ENCODE results near the gene HRH3. TPM values are rescaled to one million over a fixed set of nuclear protein-coding genes. Genes with fewer than 3 reads are reported as not detected.

Gene HRH3
- total RNA-seq, 4 donors from 2014 or later, result not detected

DNA sequence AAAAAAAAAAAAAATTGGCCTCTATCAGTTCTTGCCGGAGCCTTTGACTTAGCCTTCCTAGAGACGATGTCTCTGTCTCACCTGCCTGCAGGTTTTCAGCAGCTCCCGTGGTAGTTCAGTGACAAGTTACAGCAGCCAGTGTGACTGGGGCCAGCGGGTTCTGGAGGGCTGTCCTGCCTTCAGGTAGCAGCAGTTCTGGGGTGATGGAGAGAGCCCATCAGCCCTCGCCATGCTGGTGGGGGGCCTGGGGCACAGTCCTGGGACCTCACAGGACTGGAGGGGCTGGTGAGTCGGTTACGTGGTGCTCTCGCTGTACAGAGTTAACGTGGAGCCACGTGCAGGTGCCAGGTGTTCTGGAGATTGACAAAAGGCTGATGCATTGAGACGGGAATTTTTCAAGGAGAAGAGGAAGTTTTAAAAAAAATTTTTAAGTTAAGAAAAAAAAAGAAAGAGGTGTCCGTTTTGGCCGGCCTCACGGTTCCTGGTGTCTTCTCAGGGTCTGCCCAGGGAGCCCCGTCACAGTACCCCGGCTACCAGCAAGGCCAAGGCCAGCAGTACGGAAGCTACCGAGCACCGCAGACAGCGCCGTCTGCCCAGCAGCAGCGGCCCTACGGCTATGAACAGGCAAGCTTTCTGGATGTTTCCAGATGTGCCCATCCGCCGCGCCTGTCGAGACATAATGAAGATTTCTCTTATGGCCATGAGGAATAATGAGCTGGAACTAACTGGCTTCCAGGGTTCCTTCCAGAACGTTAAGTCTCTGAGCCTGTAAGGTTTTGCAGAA is 45.9 kb downstream of the HRH3 start:
- DNase-seq, result no peak
- intact Hi-C loops (cut with DNase I), result no loop called here
- TF ChIP-seq POLR2A (IDR thresholded peaks at IDR 0.05), result no peak
- TF ChIP-seq, protein P1, sequence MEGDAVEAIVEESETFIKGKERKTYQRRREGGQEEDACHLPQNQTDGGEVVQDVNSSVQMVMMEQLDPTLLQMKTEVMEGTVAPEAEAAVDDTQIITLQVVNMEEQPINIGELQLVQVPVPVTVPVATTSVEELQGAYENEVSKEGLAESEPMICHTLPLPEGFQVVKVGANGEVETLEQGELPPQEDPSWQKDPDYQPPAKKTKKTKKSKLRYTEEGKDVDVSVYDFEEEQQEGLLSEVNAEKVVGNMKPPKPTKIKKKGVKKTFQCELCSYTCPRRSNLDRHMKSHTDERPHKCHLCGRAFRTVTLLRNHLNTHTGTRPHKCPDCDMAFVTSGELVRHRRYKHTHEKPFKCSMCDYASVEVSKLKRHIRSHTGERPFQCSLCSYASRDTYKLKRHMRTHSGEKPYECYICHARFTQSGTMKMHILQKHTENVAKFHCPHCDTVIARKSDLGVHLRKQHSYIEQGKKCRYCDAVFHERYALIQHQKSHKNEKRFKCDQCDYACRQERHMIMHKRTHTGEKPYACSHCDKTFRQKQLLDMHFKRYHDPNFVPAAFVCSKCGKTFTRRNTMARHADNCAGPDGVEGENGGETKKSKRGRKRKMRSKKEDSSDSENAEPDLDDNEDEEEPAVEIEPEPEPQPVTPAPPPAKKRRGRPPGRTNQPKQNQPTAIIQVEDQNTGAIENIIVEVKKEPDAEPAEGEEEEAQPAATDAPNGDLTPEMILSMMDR (IDR thresholded peaks at IDR 0.05), result no peak
- WGBS, 2 donors, result 86 to 91% methylated on average over 18 to 20 of the region's 28 CpGs
- H3K4me1 ChIP-seq, result no peaks in the 10 kb centered on the region
- H3K4me3 ChIP-seq, result no peak overlapping the region
- H3K36me3 ChIP-seq, result peaks cover 4 to 77% (median 11%) of the 10 kb centered on the region in 3 donors
- H3K27me3 ChIP-seq, result no peaks in the 10 kb centered on the region
- no peak overlapping the region for H3K27ac ChIP-seq
- no peaks in the 10 kb centered on the region for H3K9me3 ChIP-seq

DNA sequence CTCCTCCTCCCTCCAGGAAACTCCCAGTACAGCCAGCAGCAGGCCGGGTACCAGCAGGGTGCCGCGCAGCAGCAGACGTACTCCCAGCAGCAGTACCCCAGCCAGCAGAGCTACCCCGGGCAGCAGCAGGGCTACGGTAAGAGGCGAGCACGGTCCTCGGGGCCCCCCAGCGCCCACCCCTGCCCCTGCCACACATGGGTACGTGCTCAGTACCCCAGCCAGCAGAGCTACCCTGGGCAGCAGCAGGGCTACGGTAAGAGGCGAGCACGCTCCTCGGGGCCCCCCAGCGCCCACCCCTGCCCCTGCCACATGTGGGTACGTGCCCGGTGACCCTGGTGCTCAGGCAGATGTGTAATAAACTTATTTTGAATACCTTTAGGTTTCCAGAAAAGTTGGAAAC is 47.4 kb downstream of the HRH3 start:
- H3K27ac ChIP-seq, result no peak overlapping the region
- no peaks in the 10 kb centered on the region for H3K27me3 ChIP-seq
- 95 to 100% methylated on average over 4 to 11 of the region's 18 CpGs for WGBS, 2 donors
- peaks cover 11 to 82% (median 15%) of the 10 kb centered on the region in 3 donors for H3K36me3 ChIP-seq
- TF ChIP-seq, protein P1 (IDR thresholded peaks at IDR 0.05), result no peak
- TF ChIP-seq POLR2A (IDR thresholded peaks at IDR 0.05), result no peak
- intact Hi-C loops (cut with DNase I), result no loop called here
- no peak for DNase-seq
- H3K9me3 ChIP-seq, result no peaks in the 10 kb centered on the region
- no peaks in the 10 kb centered on the region for H3K4me1 ChIP-seq
- no peak overlapping the region for H3K4me3 ChIP-seq

DNA sequence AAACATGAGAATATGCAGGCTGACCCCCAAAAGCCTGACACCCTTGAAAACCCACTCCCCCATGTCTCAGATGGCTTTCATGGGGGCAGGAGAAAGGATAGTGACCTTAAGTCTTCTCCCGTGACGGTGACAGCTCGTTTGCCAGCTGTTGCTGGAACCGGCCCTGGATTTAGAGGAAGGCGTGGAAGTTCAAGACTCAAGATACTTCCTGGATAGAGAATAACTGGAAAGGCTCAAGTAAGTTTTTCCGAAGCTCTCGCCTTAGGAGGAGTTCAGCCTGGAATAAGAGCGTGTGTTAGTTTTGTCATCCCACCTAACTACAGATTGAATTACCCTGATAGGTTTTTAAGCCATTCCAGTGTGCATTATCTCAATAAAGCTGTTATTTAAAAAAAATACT is 48.8 kb downstream of the HRH3 start:
- Histone ChIP-seq H3K4me3 (no peak overlapping the region), H3K9me3 (no peaks in the 10 kb centered on the region), H3K36me3 (peaks cover 11 to 88% (median 20%) of the 10 kb centered on the region in 3 donors), H3K27ac (peak overlapping the region in 1 of 4 donors; percentile 29), H3K4me1 (no peaks in the 10 kb centered on the region), H3K27me3 (no peaks in the 10 kb centered on the region)
- 66 to 78% methylated on average over 8 of the region's 8 CpGs for WGBS, 2 donors
- no peak for DNase-seq
- intact Hi-C loops (cut with DNase I), result no loop called here
- TF ChIP-seq, protein P1 (IDR thresholded peaks at IDR 0.05), result no peak
- TF ChIP-seq POLR2A (IDR thresholded peaks at IDR 0.05), result no peak

DNA sequence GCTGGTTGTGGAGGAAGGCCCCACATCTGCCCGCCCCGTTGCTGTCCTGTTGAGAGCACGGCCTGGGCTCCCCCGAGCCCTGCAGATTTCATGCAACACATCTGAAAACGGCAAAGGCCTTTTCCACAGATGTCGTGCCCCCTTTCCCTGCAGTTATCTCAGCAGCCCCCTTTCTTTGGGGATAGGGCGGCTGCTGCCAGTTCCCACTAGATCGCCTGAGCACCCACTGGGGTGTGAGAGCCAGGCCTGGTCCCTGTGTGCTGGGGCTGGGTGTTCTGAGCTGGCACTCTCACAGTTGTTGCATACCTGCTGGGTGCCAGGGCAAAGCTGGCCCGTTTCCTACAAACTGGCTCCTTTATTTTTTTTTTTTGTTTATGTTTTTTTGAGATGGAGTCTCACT is 49.5 kb downstream of the HRH3 start:
- Histone ChIP-seq H3K9me3 (no peaks in the 10 kb centered on the region), H3K36me3 (peaks cover 9 to 88% (median 23%) of the 10 kb centered on the region in 3 donors), H3K4me3 (no peak overlapping the region), H3K27ac (no peak overlapping the region), H3K27me3 (no peaks in the 10 kb centered on the region), H3K4me1 (no peaks in the 10 kb centered on the region)
- intact Hi-C loops (cut with DNase I), result no loop called here
- WGBS, 2 donors, result 82% methylated on average over 6 to 8 of the region's 9 CpGs
- DNase-seq, result no peak
- TF ChIP-seq, protein P1 (IDR thresholded peaks at IDR 0.05), result no peak
- no peak for TF ChIP-seq POLR2A (IDR thresholded peaks at IDR 0.05)

DNA sequence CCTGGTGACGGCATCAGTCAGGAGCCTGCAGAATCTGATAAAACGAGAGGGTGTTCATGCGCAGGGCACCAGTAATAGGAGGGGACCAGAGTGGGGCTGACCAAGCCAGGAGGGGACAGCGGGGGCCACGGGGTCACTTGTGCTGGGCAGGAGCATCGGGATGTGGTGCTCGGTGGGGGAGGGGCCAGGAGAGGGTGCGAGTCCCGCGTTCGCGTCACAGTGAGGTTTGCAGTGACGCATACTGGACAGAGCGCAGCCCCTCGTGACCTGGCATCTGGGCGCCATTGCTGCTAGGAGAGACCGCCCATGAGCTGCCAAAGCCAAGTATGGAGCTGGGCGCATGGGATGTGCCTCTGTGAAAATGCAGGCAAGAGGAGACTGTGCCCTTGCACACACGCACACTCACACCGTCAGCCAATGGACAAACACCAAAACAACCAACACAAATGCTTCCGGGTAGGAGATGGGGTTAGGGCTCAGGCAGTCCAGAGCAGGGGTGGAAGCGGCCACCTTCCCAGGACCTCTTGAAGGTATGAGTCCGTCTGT is 51.1 kb downstream of the HRH3 start:
- Histone ChIP-seq H3K4me3 (no peak overlapping the region), H3K36me3 (peaks cover 8 to 88% (median 35%) of the 10 kb centered on the region in 3 donors), H3K27ac (no peak overlapping the region), H3K9me3 (no peaks in the 10 kb centered on the region), H3K27me3 (no peaks in the 10 kb centered on the region), H3K4me1 (no peaks in the 10 kb centered on the region)
- intact Hi-C loops (cut with DNase I), result no loop called here
- 90 to 97% methylated on average over 10 to 15 of the region's 23 CpGs for WGBS, 2 donors
- TF ChIP-seq, protein P1 (IDR thresholded peaks at IDR 0.05), result no peak
- no peak for TF ChIP-seq POLR2A (IDR thresholded peaks at IDR 0.05)
- no peak for DNase-seq

Measured in esophagus squamous epithelium (tissue), 5 donors.